ENCODE data around the gene IMP4.
A peak's percentile ranks its signal among the peaks of the same experiment; 100 is the strongest.

Gene IMP4

DNA sequence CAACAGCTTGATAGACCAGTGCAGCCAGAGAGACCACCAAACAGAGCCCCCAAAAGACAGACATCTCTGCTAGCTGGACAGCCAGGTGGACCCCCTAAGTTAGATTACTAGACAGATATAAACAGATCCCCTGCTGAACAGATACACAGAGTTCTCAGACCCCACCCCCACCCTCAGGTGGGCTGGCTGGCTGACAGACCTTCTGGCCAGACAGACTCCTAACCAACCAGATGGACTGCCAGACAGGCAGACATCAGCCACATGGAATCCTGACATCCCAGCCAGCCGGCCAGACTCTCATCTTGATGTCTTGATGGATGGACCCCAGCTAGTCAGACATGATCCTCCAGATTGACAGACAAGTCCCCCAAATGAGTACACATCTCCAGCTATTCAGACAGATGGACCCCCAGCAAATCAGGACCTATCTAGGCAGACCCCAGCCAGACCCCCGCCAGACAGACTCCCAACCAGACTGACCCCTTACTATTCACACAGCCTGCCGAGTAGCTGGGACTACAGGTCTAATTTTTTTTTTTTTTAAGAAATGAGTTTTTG is 31.2 kb downstream of the IMP4 start:
- TF ChIP-seq, protein P1, sequence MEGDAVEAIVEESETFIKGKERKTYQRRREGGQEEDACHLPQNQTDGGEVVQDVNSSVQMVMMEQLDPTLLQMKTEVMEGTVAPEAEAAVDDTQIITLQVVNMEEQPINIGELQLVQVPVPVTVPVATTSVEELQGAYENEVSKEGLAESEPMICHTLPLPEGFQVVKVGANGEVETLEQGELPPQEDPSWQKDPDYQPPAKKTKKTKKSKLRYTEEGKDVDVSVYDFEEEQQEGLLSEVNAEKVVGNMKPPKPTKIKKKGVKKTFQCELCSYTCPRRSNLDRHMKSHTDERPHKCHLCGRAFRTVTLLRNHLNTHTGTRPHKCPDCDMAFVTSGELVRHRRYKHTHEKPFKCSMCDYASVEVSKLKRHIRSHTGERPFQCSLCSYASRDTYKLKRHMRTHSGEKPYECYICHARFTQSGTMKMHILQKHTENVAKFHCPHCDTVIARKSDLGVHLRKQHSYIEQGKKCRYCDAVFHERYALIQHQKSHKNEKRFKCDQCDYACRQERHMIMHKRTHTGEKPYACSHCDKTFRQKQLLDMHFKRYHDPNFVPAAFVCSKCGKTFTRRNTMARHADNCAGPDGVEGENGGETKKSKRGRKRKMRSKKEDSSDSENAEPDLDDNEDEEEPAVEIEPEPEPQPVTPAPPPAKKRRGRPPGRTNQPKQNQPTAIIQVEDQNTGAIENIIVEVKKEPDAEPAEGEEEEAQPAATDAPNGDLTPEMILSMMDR (IDR thresholded peaks at IDR 0.05; ENCODE audit: borderline replicate concordance, control extremely low read depth, extremely low read depth, insufficient read depth, missing control alignments) = no peak
- in situ Hi-C loops (cut with MboI; ENCODE audit: low sequenced_read_pairs, unreplicated experiment) = no loop called here
- no peak for DNase-seq (ENCODE audit: low spot score)

DNA sequence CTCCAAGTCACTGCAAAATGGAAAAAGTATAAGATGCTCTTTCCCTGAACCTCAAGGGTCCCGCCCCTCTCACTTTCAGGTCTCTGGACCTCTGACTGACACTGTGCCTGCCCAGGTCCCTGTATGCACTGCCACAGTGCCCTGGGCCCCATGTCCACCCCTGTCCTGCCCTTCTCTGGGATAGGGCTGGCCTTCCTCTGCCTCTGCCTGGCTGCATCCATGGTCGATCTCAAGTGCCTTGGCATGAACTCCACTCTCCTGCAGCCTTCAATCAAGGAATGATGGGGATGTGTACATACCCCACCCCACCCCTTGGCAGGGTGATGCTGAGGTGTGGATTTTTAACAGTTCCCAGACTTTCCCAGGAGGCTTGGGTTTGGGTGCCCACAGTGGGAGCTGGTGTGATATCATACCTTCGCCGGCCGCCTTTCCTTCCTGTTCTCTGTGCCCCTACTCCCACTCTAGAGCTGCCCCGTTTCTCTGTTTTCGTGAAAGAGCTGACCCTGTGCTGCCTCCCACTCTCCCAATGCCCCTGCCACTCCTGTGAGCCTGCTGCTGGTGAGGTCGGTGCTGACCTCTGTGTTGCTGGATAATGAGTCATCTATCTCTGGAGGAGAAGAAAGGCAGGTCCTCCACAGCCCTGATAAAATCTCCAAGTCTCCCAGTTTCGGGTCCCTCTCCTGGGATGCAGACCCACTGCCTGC is 32.0 kb downstream of the IMP4 start:
- TF ChIP-seq, protein P1 (IDR thresholded peaks at IDR 0.05; ENCODE audit: borderline replicate concordance, control extremely low read depth, extremely low read depth, insufficient read depth, missing control alignments) = no peak
- DNase-seq (ENCODE audit: low spot score) = no peak
- in situ Hi-C loops (cut with MboI; ENCODE audit: low sequenced_read_pairs, unreplicated experiment) = no loop called here

DNA sequence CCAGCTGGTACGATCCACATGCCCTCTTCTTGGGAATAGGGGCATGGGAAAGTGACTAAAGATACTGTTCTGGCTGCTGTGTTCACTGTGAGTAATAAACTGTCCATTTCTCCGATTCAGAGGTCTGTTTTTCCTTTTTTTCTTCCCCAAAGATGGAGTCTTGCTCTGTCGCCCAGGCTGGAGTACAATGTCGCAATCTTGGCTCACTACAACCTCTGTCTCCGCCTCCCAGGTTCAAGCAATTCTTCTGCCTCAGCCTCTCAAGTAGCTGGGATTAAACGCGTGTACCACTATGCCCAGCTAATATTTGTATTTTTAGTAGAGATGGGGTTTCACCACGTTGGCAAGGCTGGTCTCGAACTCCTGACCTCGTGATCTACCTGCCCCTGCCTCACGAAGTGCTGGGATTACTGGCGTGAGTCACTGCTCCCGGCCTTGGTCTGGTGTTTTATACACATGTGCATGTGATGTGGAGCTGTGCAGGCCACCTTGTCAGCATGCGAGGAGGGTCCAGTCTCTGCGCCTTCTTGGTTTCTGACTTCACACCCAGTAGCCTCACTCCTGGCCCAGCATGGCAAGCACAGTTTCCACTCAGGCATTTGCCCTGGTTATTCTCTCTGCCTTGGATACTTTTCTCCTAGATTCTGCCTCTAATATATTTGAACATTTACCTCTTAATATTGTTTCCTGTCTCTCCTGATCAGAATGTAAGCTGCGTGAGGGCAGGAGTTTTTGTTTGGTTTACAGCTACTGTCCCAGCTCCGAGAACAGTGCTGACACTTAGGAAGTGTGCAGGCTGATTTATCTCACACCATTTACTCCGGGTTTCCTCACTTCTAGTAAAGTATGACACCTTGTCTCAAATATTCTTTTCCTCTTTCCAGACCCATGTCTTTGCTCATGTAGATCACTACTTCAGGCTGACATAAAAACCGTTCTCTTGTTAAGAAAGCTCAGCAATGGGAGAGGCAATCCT is 32.9 kb downstream of the IMP4 start:
- no peak for DNase-seq (ENCODE audit: low spot score)
- TF ChIP-seq, protein P1 (IDR thresholded peaks at IDR 0.05; ENCODE audit: borderline replicate concordance, control extremely low read depth, extremely low read depth, insufficient read depth, missing control alignments) = no peak
- in situ Hi-C loops (cut with MboI; ENCODE audit: low sequenced_read_pairs, unreplicated experiment) = no loop called here

DNA sequence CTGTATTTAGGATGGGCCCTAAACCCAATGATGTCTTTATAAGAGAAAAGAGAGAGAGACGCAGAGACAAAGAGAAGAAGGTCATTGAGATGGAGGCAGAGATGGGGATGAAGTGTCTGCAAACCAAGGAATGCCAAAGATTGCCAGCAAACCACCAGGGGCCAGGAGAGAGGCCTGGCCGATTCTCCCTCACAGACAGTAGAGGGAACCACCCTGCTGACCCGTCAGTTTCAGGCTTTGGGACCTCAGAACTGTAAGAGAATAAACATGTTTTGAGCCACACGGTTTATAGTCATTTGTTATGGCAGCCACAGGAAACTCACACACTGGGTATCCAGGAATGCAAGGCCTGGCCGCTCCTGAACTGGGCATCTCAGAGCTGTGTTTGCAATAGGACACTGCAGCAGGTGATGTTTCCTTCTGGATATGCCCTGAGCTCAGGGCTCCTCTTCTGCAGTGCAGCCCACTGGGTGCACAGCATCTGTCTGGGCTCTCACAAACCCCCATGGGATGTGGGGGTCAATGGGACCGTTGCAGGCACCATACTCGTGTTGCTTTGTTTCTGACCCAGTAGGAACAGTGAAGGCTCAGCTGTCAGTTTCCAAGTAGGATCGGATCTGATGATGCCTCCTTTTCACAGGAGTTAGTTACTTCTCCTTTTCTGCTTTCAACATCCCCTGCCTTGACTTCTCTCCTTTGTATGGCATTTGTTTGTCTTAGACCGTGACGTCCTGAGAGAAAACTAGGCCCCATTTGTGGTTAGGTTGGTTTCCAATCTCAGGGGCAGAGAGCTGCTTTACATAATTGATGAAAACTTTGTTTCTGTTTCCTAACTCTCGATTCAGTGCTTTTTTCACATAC is 34.0 kb downstream of the IMP4 start:
- peak; percentile 58 for DNase-seq (ENCODE audit: low spot score)
- in situ Hi-C loops (cut with MboI; ENCODE audit: low sequenced_read_pairs, unreplicated experiment) = no loop called here
- TF ChIP-seq, protein P1 (IDR thresholded peaks at IDR 0.05; ENCODE audit: borderline replicate concordance, control extremely low read depth, extremely low read depth, insufficient read depth, missing control alignments) = peak; percentile 10

DNA sequence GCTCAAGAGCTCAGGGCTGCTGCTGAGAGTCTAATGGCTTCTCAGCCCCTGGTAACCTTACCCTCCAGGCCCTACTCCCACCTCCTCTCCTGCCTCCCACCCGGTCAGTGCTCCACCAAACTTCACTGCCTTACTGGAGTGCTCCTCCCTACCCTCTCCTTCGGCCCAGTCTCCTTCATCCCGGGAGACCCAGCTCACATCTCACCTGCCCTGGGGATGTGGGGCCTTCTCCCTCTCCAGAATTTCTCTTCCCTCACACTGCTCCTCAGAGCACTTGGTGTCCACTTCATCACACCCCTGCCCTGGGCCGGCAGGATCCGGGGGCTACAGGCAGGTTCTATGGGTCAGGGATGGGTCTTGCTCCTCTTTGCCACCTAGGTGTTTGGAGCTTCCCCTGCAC is 34.8 kb downstream of the IMP4 start:
- TF ChIP-seq, protein P1 (IDR thresholded peaks at IDR 0.05; ENCODE audit: borderline replicate concordance, control extremely low read depth, extremely low read depth, insufficient read depth, missing control alignments) = no peak
- no peak for DNase-seq (ENCODE audit: low spot score)
- in situ Hi-C loops (cut with MboI; ENCODE audit: low sequenced_read_pairs, unreplicated experiment) = no loop called here

All from GM13976 (cell line).